Uterus (tissue), 4 donors: Measurements from ENCODE around the gene ANKRD39. TPM values are rescaled to one million over a fixed set of nuclear protein-coding genes. Genes with fewer than 3 reads are reported as not detected.
"Not testable (repeated sequence)": the region's sequence is repeated elsewhere in the genome, so short reads cannot be mapped to it uniquely, and the experiment has no call there.

Source experiments
- DNase-seq, 2 donors: peaks; one replicate each; pipeline ENCODE4 v3.0.0-alpha.2; 2019 to 2020
- H3K27ac ChIP-seq, 2 donors: fragments of 200-600 bp; sonication (generic); 1 replicate in 1 of 2; 2 replicates in 1 of 2; pipeline ENCODE4 v1.5.1; 2016 to 2018
- H3K27me3 ChIP-seq, 2 donors: fragments of 200-600 bp; sonication (generic); one replicate each; pipeline ENCODE4 v1.5.1; 2018 to 2019; ENCODE audit warnings: control low read depth in 1 of 2
- H3K36me3 ChIP-seq, 2 donors: fragments of 200-600 bp; sonication (generic); one replicate each; pipeline ENCODE4 v1.5.1; 2019; ENCODE audit warnings: control low read depth in 1 of 2
- H3K4me1 ChIP-seq, 2 donors: fragments of 200-600 bp; sonication (generic); one replicate each; pipeline ENCODE4 v1.5.1; 2018 to 2019; ENCODE audit warnings: control low read depth in 1 of 2
- H3K4me3 ChIP-seq, 2 donors: fragments of 200-600 bp; sonication (generic); 1 replicate in 1 of 2; 2 replicates in 1 of 2; pipeline ENCODE4 v1.5.1; 2018 to 2019; ENCODE audit warnings: mild to moderate bottlenecking in 1 of 2
- H3K9me3 ChIP-seq, 2 donors: fragments of 200-600 bp; sonication (generic); one replicate each; pipeline ENCODE4 v1.5.1; 2019; ENCODE audit warnings: control low read depth in 1 of 2
- CTCF ChIP-seq, 4 experiments: fragments of 200-600 bp in 2 of 4; fragments of 450-650 bp in 2 of 4; sonication (generic) in 2 of 4; IDR thresholded peaks; one replicate each; pipeline ENCODE4 v1.5.1; 2016 to 2019; ENCODE audit warnings: antibody characterized with exemption in 4 of 4, mild to moderate bottlenecking in 2 of 4, moderate library complexity in 1 of 4
- POLR2A ChIP-seq, 2 donors: fragments of 450-650 bp; IDR thresholded peaks; one replicate each; pipeline ENCODE4 v1.6.1; 2016; ENCODE audit warnings: antibody characterized with exemption in 2 of 2, mild to moderate bottlenecking in 1 of 2, moderate library complexity in 1 of 2
- intact Hi-C: fragments of 100-400 bp; cut with DNase I; formaldehyde crosslinking; loops from one replicate; pipeline ENCODE4 v1.15.1; 2023; ENCODE audit warnings: low total_unique reads
- total RNA-seq, 4 donors: library from RNA; depleted of rRNA in 3 of 4; stranded (reverse); fragments of >200 nt in 3 of 4; gene quantifications; one replicate each; pipeline versions ENCODE4 v1.1.0 to v1.2.4, GENCODE V29; 2014 to 2023
- donor health status: DM: yes; HTN: yes; CAD: no.

ANKRD39 gene
- total RNA-seq, 4 donors from 2014 or later: 4.7 to 162 (median 16.9) TPM

- Histone ChIP-seq H3K36me3 (no peaks in the 10 kb centered on the region), H3K4me1 (no peaks in the 10 kb centered on the region), H3K27ac (no peak overlapping the region), H3K9me3 (no peaks in the 10 kb centered on the region), H3K4me3 (no peak overlapping the region), H3K27me3 (no peaks in the 10 kb centered on the region)
- TF ChIP-seq POLR2A (IDR thresholded peaks at IDR 0.05) (no peak), CTCF (IDR thresholded peaks at IDR 0.05) (no peak)
- DNase-seq: no peak
- intact Hi-C loops: no loop called here
Measured at GRCh38 chr2:96808176-96808837, 49.5 kb downstream of the ANKRD39 start.

- H3K4me3 ChIP-seq: no peak overlapping the region
Measured at GRCh38 chr2:96807127-96807471, 50.7 kb downstream of the ANKRD39 start.

GRCh38 chr2:96806468-96807126 is 51.2 kb downstream of the ANKRD39 start:
- Histone ChIP-seq H3K36me3 (no peaks in the 10 kb centered on the region), H3K4me1 (no peaks in the 10 kb centered on the region), H3K27ac (no peak overlapping the region), H3K27me3 (no peaks in the 10 kb centered on the region), H3K9me3 (no peaks in the 10 kb centered on the region), H3K4me3 (no peak overlapping the region)
- TF ChIP-seq CTCF (IDR thresholded peaks at IDR 0.05) (no peak), POLR2A (IDR thresholded peaks at IDR 0.05) (no peak)
- DNase-seq: no peak
- intact Hi-C loops: no loop called here

More at GRCh38 chr2:96807127-96807471, 50.7 kb downstream of the ANKRD39 start:
- intact Hi-C loops: no loop called here
- Histone ChIP-seq H3K27ac (no peak overlapping the region), H3K4me1 (no peaks in the 10 kb centered on the region), H3K36me3 (no peaks in the 10 kb centered on the region), H3K9me3 (no peaks in the 10 kb centered on the region), H3K27me3 (no peaks in the 10 kb centered on the region)
- no peak for DNase-seq
- TF ChIP-seq CTCF (IDR thresholded peaks at IDR 0.05) (no peak), POLR2A (IDR thresholded peaks at IDR 0.05) (no peak)

- H3K9me3 ChIP-seq, H3K4me1 ChIP-seq, H3K27me3 ChIP-seq, DNase-seq, H3K27ac ChIP-seq, H3K36me3 ChIP-seq, intact Hi-C loops, H3K4me3 ChIP-seq: not testable (repeated sequence)
Measured at GRCh38 chr2:96805946-96806345, 51.9 kb downstream of the ANKRD39 start.

- Histone ChIP-seq H3K4me3 (no peak overlapping the region), H3K27me3 (no peaks in the 10 kb centered on the region), H3K9me3 (no peaks in the 10 kb centered on the region), H3K4me1 (no peaks in the 10 kb centered on the region), H3K27ac (no peak overlapping the region), H3K36me3 (no peaks in the 10 kb centered on the region)
- intact Hi-C loops: no loop called here
- DNase-seq: no peak
- TF ChIP-seq CTCF (IDR thresholded peaks at IDR 0.05): no peak
- no peak for TF ChIP-seq POLR2A (IDR thresholded peaks at IDR 0.05)
Measured at GRCh38 chr2:96804986-96805385, 52.8 kb downstream of the ANKRD39 start.
